ENCODE measurements around the gene TGFBR3. TPM values are rescaled to one million over a fixed set of nuclear protein-coding genes. Genes with fewer than 3 reads are reported as not detected.
A peak's percentile ranks its signal among the peaks of the same experiment; 100 is the strongest.

TGFBR3 gene
- total and polyA plus RNA-seq, 2 of the 4 experiments (the other 2 are of a cell fraction) = 3.0 to 11.3 TPM

GRCh38 chr1:91928026-91928425 lies 42.1 kb upstream of the TGFBR3 start:
- Histone ChIP-seq H3K4me3 (ENCODE audit: insufficient read depth, low read depth, low read length) (no peak overlapping the region), H3K36me3 (ENCODE audit: control insufficient read depth, insufficient read depth, low read length) (no peaks in the 10 kb centered on the region), H3K27me3 (ENCODE audit: control insufficient read depth, insufficient read depth, low read length) (no peaks in the 10 kb centered on the region), H2AK5ac (ENCODE audit: low read depth, low read length) (no peak overlapping the region), H2BK5ac (ENCODE audit: low read depth, low read length, poor library complexity, severe bottlenecking) (no peak overlapping the region), H3K27ac (ENCODE audit: insufficient read depth, low read length) (no peak overlapping the region), H3K79me1 (ENCODE audit: low read depth in 1 of 2, low read length in 2 of 2) (no peaks in the 10 kb centered on the region), H3K4me2 (ENCODE audit: low read depth, low read length) (no peak overlapping the region), H3K18ac (ENCODE audit: low read depth, low read length) (no peak overlapping the region), H3K4ac (ENCODE audit: low read depth, low read length) (no peak overlapping the region), H2AFZ (replicated peaks; ENCODE audit: low read length, poor library complexity) (peak overlapping the region; percentile 48), H4K5ac (ENCODE audit: low read depth, low read length) (no peak overlapping the region), H3K23ac (ENCODE audit: low read depth, low read length) (no peak overlapping the region), H2BK15ac (ENCODE audit: low read depth, low read length) (peak overlapping the region; percentile 60; the same call in 1 of the 3 replicates), H4K91ac (ENCODE audit: insufficient read depth, low read depth, low read length) (no peak overlapping the region), H2BK20ac (ENCODE audit: low read depth, low read length) (no peak overlapping the region), H2BK120ac (ENCODE audit: low read depth, low read length) (no peak overlapping the region), H3K14ac (replicated peaks; ENCODE audit: low read depth, low read length) (no peak overlapping the region), H3K56ac (ENCODE audit: extremely low read depth, insufficient read depth, low read length) (no peak overlapping the region), H3K9ac (ENCODE audit: low read depth, low read length) (no peak overlapping the region), H4K20me1 (ENCODE audit: insufficient read depth, low read length) (no peaks in the 10 kb centered on the region), H4K8ac (ENCODE audit: low read depth in 2 of 2, low read length in 2 of 2) (no peak overlapping the region), H3K9me1 (ENCODE audit: insufficient read depth, low read length) (no peaks in the 10 kb centered on the region), H3K9me3 (ENCODE audit: control insufficient read depth, insufficient read depth, low read length) (no peaks in the 10 kb centered on the region), H3K4me1 (ENCODE audit: control insufficient read depth, insufficient read depth, low read length) (peaks cover 4% of the 10 kb centered on the region), H2AK9ac (replicated peaks; ENCODE audit: low read depth, low read length, poor library complexity) (no peak overlapping the region)
- ChIA-PET CTCF (interaction anchor here (0.8 to 4.4 kb wide), 2 partner anchors 398 to 415 kb away, joined by 4 to 30 read pairs; no protein-coding TSS in a partner anchor), POLR2A (ENCODE audit: unreplicated experiment) (interaction anchor here (0.5 kb wide), 1 partner anchor 146 kb away, joined by 4 read pairs; no protein-coding TSS in a partner anchor)
- ATAC-seq (ENCODE audit: low read depth) (no peak), DNase-seq (no peak)
- 63% methylated on average over 2 of the region's 2 CpGs; no CpG with 5 or more reads in 1 of the 2 experiments for WGBS, 2 experiments (ENCODE audit: extremely low coverage in 2 of 2, insufficient read length in 1 of 2)
- no TSS peak for BruUV-seq (replicated peaks)
- in situ Hi-C loops (cut with MboI; ENCODE audit: low sequenced_read_pairs) = loop anchor here (5.0 to 10.0 kb wide), 2 partner anchors 416 to 643 kb away; no protein-coding TSS in a partner anchor
- no peak for TF ChIP-seq CHD1 (IDR thresholded peaks at IDR 0.05; ENCODE audit: low read depth, low read length)
- TF ChIP-seq RFX5 (IDR thresholded peaks at IDR 0.05; ENCODE audit: low read depth, low read length) = no peak
- TF ChIP-seq MAFK (IDR thresholded peaks at IDR 0.05; ENCODE audit: low read depth, low read length) = no peak
- TF ChIP-seq CTCF (conservative IDR thresholded peaks at IDR 0.05; ENCODE audit: low read depth, low read length) = no peak
- no peak for TF ChIP-seq CEBPB (IDR thresholded peaks at IDR 0.05; ENCODE audit: low read depth, low read length)
- no peak for TF ChIP-seq RAD21 (IDR thresholded peaks at IDR 0.05; ENCODE audit: low read length)
- TF ChIP-seq MAZ (IDR thresholded peaks at IDR 0.05; ENCODE audit: borderline replicate concordance, low read depth, low read length) = no peak
- no peak for TF ChIP-seq FOS (IDR thresholded peaks at IDR 0.05; ENCODE audit: low read depth, low read length)
- TF ChIP-seq POLR2A (IDR thresholded peaks at IDR 0.05; ENCODE audit: low read depth, low read length) = no peak
- dilution Hi-C loops (cut with HindIII; ENCODE audit: low sequenced_read_pairs, unreplicated experiment) = no loop called here
- intact Hi-C loops (cut with micrococcal nuclease) = loop anchor here (2.0 to 5.0 kb wide), 2 partner anchors 81 to 525 kb away; no protein-coding TSS in a partner anchor
